Thyroid gland (tissue), 4 donors: ENCODE measurements around the gene PDLIM1.

Experiments used
- POLR2A ChIP-seq, 2 donors: fragments of 450-650 bp; IDR thresholded peaks; one replicate each; pipeline ENCODE4 v1.6.1; 2017; ENCODE audit warnings: antibody characterized with exemption in 2 of 2, mild to moderate bottlenecking in 2 of 2, moderate library complexity in 1 of 2
- TF ChIP-seq, protein P1 (sequence below), 6 experiments: fragments of 200-600 bp in 3 of 6; fragments of 450-650 bp in 3 of 6; sonication (generic) in 3 of 6; IDR thresholded peaks; one replicate each; pipeline ENCODE4 v1.5.1; 2016 to 2019; ENCODE audit warnings: antibody characterized with exemption in 6 of 6, mild to moderate bottlenecking in 2 of 6, inconsistent platforms in 1 of 6, moderate library complexity in 1 of 6

DNA sequence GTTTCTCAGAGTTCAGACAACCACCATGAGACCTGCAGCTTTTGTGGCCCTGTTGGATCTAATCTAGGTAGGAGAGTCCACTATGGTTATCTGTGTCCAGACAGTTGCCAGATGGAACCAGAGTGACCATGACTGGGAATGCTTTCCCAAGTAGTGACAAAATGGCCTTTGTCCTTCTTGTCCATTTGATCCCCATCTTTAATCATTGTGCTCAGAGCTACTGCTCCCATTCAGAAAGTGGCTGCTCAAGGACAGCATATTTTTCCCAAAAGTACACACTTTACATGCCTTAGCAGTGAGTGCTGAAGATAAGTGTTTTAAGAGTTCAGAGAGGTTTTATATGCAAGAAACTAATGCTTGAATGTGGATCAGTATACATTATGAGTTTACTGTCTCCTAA is 102.2 kb downstream of the PDLIM1 start:
- TF ChIP-seq, protein P1, sequence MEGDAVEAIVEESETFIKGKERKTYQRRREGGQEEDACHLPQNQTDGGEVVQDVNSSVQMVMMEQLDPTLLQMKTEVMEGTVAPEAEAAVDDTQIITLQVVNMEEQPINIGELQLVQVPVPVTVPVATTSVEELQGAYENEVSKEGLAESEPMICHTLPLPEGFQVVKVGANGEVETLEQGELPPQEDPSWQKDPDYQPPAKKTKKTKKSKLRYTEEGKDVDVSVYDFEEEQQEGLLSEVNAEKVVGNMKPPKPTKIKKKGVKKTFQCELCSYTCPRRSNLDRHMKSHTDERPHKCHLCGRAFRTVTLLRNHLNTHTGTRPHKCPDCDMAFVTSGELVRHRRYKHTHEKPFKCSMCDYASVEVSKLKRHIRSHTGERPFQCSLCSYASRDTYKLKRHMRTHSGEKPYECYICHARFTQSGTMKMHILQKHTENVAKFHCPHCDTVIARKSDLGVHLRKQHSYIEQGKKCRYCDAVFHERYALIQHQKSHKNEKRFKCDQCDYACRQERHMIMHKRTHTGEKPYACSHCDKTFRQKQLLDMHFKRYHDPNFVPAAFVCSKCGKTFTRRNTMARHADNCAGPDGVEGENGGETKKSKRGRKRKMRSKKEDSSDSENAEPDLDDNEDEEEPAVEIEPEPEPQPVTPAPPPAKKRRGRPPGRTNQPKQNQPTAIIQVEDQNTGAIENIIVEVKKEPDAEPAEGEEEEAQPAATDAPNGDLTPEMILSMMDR (IDR thresholded peaks at IDR 0.05): no peak
- TF ChIP-seq POLR2A (IDR thresholded peaks at IDR 0.05): no peak
